ENCODE data around the gene RPS6KA1. TPM values are rescaled to one million over a fixed set of nuclear protein-coding genes. Genes with fewer than 3 reads are reported as not detected.

The RPS6KA1 gene
- total RNA-seq = 10.8 TPM

DNA sequence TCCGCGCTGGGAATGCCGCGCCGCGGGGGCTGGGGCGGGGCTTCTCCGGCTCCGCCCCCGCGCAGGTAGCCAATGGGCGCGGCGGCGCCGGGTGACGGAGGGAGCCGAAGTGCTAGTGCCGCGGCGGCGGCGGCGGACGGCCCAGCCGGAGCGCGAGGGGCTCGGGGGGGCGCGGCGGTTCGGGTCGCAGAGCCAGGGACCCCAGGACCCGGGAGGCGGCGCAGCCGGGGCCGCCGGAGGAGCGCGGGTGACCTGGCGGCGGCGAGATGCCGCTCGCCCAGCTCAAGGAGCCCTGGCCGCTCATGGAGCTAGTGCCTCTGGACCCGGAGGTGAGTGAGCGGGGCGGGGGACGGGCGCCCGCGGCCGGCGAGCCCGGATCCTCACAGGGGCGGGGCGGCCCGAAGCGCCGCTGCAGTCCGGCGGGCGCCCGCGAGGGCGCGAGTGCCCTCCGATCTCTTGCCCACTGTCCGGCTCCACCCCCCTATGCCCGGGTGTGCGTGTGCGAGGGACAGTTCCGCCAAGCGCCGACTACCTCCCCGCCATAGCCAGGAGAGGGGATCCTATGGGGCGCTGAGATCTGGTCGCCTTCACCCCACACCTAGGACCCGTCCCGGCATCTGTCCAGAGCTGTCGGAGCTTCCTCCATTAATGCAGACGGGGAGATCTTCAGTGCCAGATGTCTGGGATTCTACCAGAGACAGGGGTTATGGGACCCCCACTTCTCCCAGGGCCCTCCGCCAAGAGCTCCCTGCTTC lies at the start of gene RPS6KA1:
RPS6KA1 (plus strand) TSS at position 107 of the 755 bp plus-strand sequence; CDS start at position 267, 160 bp downstream.

Other genes with a start within 250 kb of the RPS6KA1 start
- 9.1 TPM for gene SH3BGRL3, start 249.7 kb upstream of the RPS6KA1 start, total RNA-seq
- gene UBXN11, start 223.1 kb upstream of the RPS6KA1 start, total RNA-seq = 25.1 TPM
- not detected for gene CD52, start 211.8 kb upstream of the RPS6KA1 start, total RNA-seq
- 1.9 TPM for gene CRYBG2, start 175.6 kb upstream of the RPS6KA1 start, total RNA-seq
- not detected for gene ZNF683, start 157.0 kb upstream of the RPS6KA1 start, total RNA-seq
- gene LIN28A, start 118.9 kb upstream of the RPS6KA1 start, total RNA-seq = not detected
- gene DHDDS, start 97.4 kb upstream of the RPS6KA1 start, total RNA-seq = 47.7 TPM
- 449 TPM for gene HMGN2, start 57.3 kb upstream of the RPS6KA1 start, total RNA-seq
- 84.6 TPM for gene ARID1A, start 166.3 kb downstream of the RPS6KA1 start, total RNA-seq

All from camera-type eye (tissue), 1 donor.